ENCODE measurements around the gene HDGFL2.

HDGFL2 gene

DNA sequence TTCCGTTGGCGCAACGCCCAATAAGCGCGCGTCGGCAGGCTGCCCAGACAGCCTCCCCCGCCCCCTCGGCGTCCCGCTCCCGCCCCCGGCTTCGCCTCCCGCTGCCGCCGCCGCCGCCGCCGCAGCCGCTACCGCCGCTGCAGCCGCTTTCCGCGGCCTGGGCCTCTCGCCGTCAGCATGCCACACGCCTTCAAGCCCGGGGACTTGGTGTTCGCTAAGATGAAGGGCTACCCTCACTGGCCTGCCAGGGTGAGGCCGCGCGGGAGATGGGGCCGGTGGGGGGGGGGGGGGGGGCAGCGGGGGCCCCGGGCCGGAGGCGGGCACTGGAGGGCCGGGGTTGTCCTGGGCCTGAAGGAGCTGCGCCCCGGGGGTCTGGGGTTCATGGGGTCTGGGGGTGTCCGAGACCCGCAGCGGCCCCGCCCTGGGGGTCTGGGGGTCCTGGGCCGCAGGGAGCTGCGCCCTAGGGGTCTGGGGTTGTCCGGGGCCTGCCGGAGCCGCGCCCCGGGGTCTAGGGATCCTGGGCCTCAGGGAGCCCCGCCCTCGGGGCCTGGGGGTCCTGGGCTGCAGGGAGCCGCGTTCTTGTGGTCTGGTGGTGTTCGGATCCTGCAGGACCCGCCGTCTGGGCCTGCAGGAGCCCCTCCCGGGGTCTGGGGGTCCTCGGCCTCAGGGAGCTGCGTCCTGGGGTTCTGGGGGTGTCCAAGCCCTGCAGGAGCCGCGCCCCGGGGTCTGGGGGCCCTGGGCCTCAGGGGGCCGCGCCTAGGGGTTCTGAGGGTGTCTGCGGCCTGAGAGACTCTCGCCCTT lies at the start of gene HDGFL2:
Gene HDGFL2, plus strand, starts transcription at position 124 of the 801 bp plus-strand sequence. Its CDS starts 54 bp downstream, at position 178.
- Histone ChIP-seq H3K36me3 (ENCODE audit: control insufficient read depth, insufficient read depth, low read length) (peaks cover 17% of the 10 kb centered on the region), H3K27ac (ENCODE audit: low read depth, low read length) (peak within 1 kb of the TSS; percentile 78), H3K4me3 (ENCODE audit: low read depth, low read length) (peak within 1 kb of the TSS; percentile 72), H3K4me1 (ENCODE audit: control insufficient read depth, insufficient read depth, low read length) (no peaks in the 10 kb centered on the region), H3K9me3 (ENCODE audit: control insufficient read depth, insufficient read depth, low read length) (no peaks in the 10 kb centered on the region), H3K9ac (ENCODE audit: low read depth, low read length) (peak within 1 kb of the TSS; percentile 34), H3K27me3 (ENCODE audit: control insufficient read depth, insufficient read depth, low read length) (no peaks in the 10 kb centered on the region)

DNA sequence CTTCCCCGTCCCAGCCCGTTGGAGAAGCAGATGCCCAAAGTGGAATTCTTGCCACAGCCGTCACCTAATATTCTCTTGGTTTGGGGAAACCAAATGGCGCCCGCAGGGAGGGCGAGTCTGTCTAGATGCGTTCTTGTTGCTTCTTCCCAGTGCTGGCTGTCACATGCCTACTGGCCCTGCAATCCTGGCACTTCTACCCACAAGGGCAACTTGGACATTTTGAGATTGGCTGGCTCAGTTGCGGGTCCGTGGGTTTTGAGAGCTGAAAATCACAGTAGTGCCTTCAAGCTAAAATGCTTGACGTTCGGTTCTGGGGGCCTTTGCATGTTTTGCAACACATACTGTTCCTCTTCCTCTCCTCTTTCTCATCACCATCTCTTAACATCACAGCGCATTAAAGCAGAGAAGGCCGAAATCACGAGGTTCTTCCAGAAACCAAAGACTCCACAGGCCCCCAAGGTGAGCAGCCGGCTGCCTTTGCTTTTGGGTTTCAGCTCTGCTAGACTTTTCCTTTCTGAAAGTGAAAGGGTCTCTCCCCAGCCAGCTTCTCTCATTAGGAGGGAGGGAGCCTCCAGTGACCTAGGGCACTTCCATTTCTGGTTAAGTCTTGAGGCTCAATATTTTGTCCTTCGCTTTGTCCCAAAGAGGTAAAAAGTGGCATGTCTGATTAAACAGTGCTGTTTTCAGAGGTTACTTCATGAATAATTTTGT lies 48.5 kb upstream of the HDGFL2 start:
- H3K36me3 ChIP-seq (ENCODE audit: control insufficient read depth, insufficient read depth, low read length) = peaks cover 83% of the 10 kb centered on the region
- no peaks in the 10 kb centered on the region for H3K9me3 ChIP-seq (ENCODE audit: control insufficient read depth, insufficient read depth, low read length)
- H3K4me3 ChIP-seq (ENCODE audit: low read depth, low read length) = no peak overlapping the region
- no peaks in the 10 kb centered on the region for H3K27me3 ChIP-seq (ENCODE audit: control insufficient read depth, insufficient read depth, low read length)
- no peak overlapping the region for H3K9ac ChIP-seq (ENCODE audit: low read depth, low read length)
- no peak overlapping the region for H3K27ac ChIP-seq (ENCODE audit: low read depth, low read length)
- no peaks in the 10 kb centered on the region for H3K4me1 ChIP-seq (ENCODE audit: control insufficient read depth, insufficient read depth, low read length)

DNA sequence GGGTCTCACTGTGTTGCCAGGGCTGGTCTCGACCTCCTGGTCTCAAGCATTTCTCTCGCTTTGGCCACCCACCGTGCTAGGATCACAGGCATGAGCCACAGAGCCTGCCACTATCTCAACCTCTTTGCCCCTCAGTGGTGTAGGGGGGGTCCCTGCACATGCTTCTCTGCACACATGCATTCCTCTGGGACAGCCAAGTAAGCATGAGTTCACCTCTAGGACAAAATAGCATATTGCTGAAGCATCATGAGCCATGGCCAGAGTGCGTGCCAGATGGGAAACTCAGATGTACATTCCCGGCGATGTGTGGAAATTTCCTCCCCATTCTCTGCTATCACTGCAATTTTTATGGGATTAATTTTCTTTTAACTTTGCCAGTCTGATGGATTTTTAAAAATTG lies 46.6 kb upstream of the HDGFL2 start:
- no peaks in the 10 kb centered on the region for H3K27me3 ChIP-seq (ENCODE audit: control insufficient read depth, insufficient read depth, low read length)
- H3K27ac ChIP-seq (ENCODE audit: low read depth, low read length) = no peak overlapping the region
- peaks cover 85% of the 10 kb centered on the region for H3K36me3 ChIP-seq (ENCODE audit: control insufficient read depth, insufficient read depth, low read length)
- no peaks in the 10 kb centered on the region for H3K4me1 ChIP-seq (ENCODE audit: control insufficient read depth, insufficient read depth, low read length)
- no peak overlapping the region for H3K4me3 ChIP-seq (ENCODE audit: low read depth, low read length)
- H3K9ac ChIP-seq (ENCODE audit: low read depth, low read length) = no peak overlapping the region
- H3K9me3 ChIP-seq (ENCODE audit: control insufficient read depth, insufficient read depth, low read length) = no peaks in the 10 kb centered on the region

DNA sequence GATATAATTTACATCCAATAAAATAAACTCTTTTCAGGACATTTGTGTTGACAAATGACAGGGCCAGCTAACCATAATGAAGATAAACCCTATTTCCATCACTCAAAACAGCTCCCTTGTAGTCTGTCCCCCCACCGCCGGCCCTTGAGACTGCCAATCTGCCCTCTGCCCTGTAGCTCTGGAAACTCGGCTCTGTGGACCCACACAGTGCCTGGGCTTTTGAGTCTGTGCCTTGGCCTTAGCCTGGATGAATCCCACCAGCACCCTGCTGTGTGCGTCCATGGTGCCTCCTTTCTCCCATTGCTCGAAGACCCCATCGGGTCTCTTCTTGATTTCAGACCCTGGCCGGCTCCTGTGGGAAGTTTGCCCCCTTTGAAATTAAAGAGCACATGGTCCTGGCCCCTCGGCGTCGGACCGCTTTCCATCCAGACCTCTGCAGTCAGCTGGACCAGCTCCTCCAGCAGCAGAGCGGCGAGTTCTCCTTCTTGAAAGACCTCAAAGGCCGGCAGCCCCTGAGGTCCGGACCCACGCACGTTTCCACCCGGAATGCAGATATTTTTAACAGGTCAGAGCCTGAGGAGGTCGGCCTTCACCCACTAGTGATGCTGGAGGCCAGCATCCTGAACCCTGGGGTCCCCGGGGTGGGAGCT lies 43.6 kb upstream of the HDGFL2 start:
- peaks cover 87% of the 10 kb centered on the region for H3K36me3 ChIP-seq (ENCODE audit: control insufficient read depth, insufficient read depth, low read length)

DNA sequence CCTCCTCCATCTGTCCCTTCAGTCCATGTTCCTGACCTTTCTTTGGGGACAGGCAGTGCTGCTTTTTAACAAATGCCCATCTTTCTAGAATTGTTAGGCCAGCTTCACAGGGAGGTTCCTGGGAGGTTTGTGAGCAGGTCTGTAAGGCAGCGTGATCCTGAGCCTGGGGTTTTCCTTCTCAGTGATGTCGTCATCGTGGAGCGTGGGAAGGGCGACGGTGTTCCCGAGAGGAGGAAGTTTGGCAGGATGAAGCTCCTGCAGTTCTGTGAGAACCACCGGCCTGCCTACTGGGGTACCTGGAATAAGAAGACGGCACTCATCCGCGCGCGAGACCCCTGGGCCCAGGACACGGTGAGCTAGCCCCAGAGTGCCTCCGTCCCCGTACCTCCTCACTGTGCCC lies 42.8 kb upstream of the HDGFL2 start:
- H3K36me3 ChIP-seq (ENCODE audit: control insufficient read depth, insufficient read depth, low read length) = peaks cover 87% of the 10 kb centered on the region
- no peak overlapping the region for H3K27ac ChIP-seq (ENCODE audit: low read depth, low read length)

More for the DNA sequence above, 43.6 kb upstream of the HDGFL2 start:
- Histone ChIP-seq H3K4me3 (ENCODE audit: low read depth, low read length) (no peak overlapping the region), H3K4me1 (ENCODE audit: control insufficient read depth, insufficient read depth, low read length) (no peaks in the 10 kb centered on the region), H3K27me3 (ENCODE audit: control insufficient read depth, insufficient read depth, low read length) (no peaks in the 10 kb centered on the region), H3K9ac (ENCODE audit: low read depth, low read length) (no peak overlapping the region), H3K9me3 (ENCODE audit: control insufficient read depth, insufficient read depth, low read length) (no peaks in the 10 kb centered on the region), H3K27ac (ENCODE audit: low read depth, low read length) (no peak overlapping the region)

DNA sequence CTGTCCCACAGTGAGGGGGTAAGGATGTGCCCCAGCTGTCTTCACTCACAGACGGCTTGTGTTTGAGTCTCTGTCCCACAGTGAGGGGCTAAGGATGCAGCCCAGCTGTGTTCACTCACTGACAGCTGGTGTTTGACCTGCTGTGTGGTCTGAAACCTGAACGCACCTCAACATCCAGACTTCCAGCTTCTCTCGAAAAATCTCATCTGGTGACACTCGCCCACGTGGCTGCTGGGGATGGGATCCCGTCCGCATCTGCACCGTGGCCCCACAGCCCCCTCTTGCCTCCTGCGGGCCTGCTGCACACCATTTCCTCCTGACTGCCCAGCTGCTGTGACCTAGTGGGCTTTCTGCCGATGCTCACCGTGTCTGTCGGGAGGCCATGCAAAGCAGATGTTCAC lies 42.3 kb upstream of the HDGFL2 start:
- H3K36me3 ChIP-seq (ENCODE audit: control insufficient read depth, insufficient read depth, low read length) = peaks cover 87% of the 10 kb centered on the region
- no peak overlapping the region for H3K27ac ChIP-seq (ENCODE audit: low read depth, low read length)
- H3K27me3 ChIP-seq (ENCODE audit: control insufficient read depth, insufficient read depth, low read length) = no peaks in the 10 kb centered on the region
- no peak overlapping the region for H3K4me3 ChIP-seq (ENCODE audit: low read depth, low read length)
- no peaks in the 10 kb centered on the region for H3K4me1 ChIP-seq (ENCODE audit: control insufficient read depth, insufficient read depth, low read length)
- H3K9me3 ChIP-seq (ENCODE audit: control insufficient read depth, insufficient read depth, low read length) = no peaks in the 10 kb centered on the region
- H3K9ac ChIP-seq (ENCODE audit: low read depth, low read length) = no peak overlapping the region

More for the DNA sequence above, 42.8 kb upstream of the HDGFL2 start:
- Histone ChIP-seq H3K9ac (ENCODE audit: low read depth, low read length) (no peak overlapping the region), H3K27me3 (ENCODE audit: control insufficient read depth, insufficient read depth, low read length) (no peaks in the 10 kb centered on the region), H3K4me1 (ENCODE audit: control insufficient read depth, insufficient read depth, low read length) (no peaks in the 10 kb centered on the region), H3K4me3 (ENCODE audit: low read depth, low read length) (no peak overlapping the region), H3K9me3 (ENCODE audit: control insufficient read depth, insufficient read depth, low read length) (no peaks in the 10 kb centered on the region)

DNA sequence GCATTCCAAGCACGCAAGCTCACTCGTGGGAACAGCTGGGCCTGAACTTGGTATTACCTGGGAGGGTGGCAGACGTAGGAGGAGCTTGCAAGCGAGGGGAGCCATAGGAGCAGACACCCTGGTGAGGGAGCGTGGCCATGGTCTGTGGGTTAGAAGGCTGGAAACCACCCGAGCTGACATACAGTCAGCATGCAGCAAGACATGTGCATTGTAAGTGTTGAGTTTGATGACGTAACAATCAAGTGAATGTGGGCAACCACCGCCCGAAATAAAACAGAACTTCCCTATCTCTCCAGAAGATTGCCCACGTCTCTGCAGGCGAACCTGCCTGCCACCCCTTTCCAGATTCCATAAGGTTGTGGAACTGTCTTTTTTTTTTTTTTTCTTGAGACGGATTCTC lies 41.3 kb upstream of the HDGFL2 start:
- H3K27me3 ChIP-seq (ENCODE audit: control insufficient read depth, insufficient read depth, low read length) = no peaks in the 10 kb centered on the region
- no peak overlapping the region for H3K9ac ChIP-seq (ENCODE audit: low read depth, low read length)
- no peak overlapping the region for H3K4me3 ChIP-seq (ENCODE audit: low read depth, low read length)
- H3K27ac ChIP-seq (ENCODE audit: low read depth, low read length) = no peak overlapping the region
- no peaks in the 10 kb centered on the region for H3K4me1 ChIP-seq (ENCODE audit: control insufficient read depth, insufficient read depth, low read length)
- no peaks in the 10 kb centered on the region for H3K9me3 ChIP-seq (ENCODE audit: control insufficient read depth, insufficient read depth, low read length)
- peaks cover 85% of the 10 kb centered on the region for H3K36me3 ChIP-seq (ENCODE audit: control insufficient read depth, insufficient read depth, low read length)

DNA sequence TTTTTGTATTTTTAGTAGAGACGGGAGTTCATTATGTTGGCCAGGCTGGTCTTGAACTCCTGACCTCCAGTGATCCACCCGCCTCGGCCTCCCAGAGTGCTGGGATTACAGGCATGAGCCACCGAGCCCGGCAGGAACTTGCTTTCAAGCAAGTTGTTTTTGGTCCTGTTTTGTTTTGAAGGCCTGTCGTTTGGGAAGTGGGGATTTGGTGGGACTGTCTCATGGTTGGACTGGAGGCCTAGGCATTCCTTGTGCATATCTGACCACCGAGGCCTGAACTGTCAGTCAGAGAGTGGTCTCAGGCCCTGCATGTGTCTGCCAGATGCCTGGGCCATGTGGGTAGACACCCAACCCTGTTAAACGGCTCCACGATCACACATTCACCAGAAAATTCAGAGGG lies 40.8 kb upstream of the HDGFL2 start:
- Histone ChIP-seq H3K9me3 (ENCODE audit: control insufficient read depth, insufficient read depth, low read length) (no peaks in the 10 kb centered on the region), H3K27me3 (ENCODE audit: control insufficient read depth, insufficient read depth, low read length) (no peaks in the 10 kb centered on the region), H3K9ac (ENCODE audit: low read depth, low read length) (no peak overlapping the region), H3K4me3 (ENCODE audit: low read depth, low read length) (no peak overlapping the region), H3K4me1 (ENCODE audit: control insufficient read depth, insufficient read depth, low read length) (no peaks in the 10 kb centered on the region), H3K27ac (ENCODE audit: low read depth, low read length) (no peak overlapping the region), H3K36me3 (ENCODE audit: control insufficient read depth, insufficient read depth, low read length) (peaks cover 85% of the 10 kb centered on the region)

DNA sequence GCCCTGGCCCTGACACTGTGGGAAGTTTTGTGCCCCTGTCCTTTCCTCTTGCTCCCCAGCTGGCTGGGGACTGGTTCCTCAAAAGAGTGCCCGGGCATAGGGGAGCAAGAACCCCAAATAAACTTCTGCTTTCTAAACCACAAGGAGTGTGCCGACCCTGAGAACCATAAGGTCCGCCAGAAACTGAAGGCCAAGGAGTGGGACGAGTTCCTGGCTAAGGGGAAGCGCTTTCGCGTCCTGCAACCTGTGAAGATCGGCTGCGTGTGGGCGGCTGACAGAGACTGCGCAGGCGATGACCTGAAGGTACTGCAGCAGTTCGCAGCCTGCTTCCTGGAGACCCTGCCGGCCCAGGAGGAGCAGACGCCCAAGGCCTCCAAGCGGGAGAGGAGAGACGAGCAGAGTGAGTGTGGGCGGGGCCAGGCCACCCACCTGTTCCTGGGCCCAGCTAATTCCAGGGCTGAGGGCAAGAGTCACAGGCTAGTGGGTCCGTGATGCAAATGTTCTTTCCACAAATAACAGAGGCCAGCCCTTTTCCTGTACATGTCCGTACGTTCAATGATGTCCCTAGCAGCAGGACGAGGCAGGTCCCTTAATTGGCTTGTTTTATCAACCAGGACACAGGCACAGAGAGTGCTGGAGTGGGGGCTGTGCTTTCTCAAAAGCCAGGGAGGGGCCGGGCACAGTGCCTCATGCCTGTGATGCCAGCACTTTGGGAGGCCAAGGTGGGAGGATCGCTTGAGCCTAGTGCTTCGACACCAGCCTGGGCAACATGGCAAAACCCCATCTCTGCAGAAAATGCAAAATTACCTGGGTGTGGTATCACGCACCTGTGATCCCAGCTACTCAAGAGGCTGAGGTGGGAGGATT lies 40.1 kb upstream of the HDGFL2 start:
- Histone ChIP-seq H3K9me3 (ENCODE audit: control insufficient read depth, insufficient read depth, low read length) (no peaks in the 10 kb centered on the region), H3K4me3 (ENCODE audit: low read depth, low read length) (no peak overlapping the region), H3K36me3 (ENCODE audit: control insufficient read depth, insufficient read depth, low read length) (peaks cover 87% of the 10 kb centered on the region), H3K9ac (ENCODE audit: low read depth, low read length) (no peak overlapping the region), H3K4me1 (ENCODE audit: control insufficient read depth, insufficient read depth, low read length) (no peaks in the 10 kb centered on the region), H3K27me3 (ENCODE audit: control insufficient read depth, insufficient read depth, low read length) (no peaks in the 10 kb centered on the region), H3K27ac (ENCODE audit: low read depth, low read length) (no peak overlapping the region)

DNA sequence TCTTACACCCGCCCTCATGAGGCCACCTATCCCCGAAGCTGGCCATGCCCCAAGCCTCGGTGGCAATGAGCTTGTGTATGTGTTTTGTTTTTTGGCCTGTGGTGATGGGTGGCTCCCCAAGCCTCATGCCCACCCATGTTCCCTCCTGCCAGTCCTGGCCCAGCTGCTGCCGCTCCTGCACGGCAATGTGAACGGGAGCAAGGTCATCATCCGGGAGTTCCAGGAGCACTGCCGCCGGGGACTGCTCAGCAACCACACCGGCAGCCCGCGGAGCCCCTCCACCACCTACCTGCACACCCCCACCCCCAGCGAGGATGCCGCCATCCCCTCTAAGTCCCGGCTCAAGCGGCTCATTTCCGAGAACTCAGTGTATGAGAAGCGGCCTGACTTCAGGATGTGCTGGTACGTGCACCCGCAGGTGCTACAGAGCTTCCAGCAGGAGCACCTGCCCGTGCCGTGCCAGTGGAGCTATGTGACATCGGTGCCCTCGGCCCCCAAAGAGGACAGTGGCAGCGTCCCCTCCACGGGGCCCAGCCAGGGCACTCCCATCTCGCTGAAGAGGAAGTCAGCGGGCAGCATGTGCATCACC lies 39.1 kb upstream of the HDGFL2 start:
- Histone ChIP-seq H3K27ac (ENCODE audit: low read depth, low read length) (no peak overlapping the region), H3K9ac (ENCODE audit: low read depth, low read length) (no peak overlapping the region), H3K27me3 (ENCODE audit: control insufficient read depth, insufficient read depth, low read length) (no peaks in the 10 kb centered on the region), H3K4me1 (ENCODE audit: control insufficient read depth, insufficient read depth, low read length) (no peaks in the 10 kb centered on the region), H3K4me3 (ENCODE audit: low read depth, low read length) (no peak overlapping the region), H3K9me3 (ENCODE audit: control insufficient read depth, insufficient read depth, low read length) (no peaks in the 10 kb centered on the region), H3K36me3 (ENCODE audit: control insufficient read depth, insufficient read depth, low read length) (peaks cover 94% of the 10 kb centered on the region)
